Left cardiac atrium (tissue), 4 donors: ENCODE measurements around the gene ACTR3. TPM values are rescaled to one million over a fixed set of nuclear protein-coding genes. Genes with fewer than 3 reads are reported as not detected.

Experiments
- ATAC-seq, 2 donors: fragments of 200-7000 bp; cut with Tn5 transposase; one replicate each; pipeline ENCODE4 v1.9.1; 2020; ENCODE audit warnings: mild to moderate bottlenecking in 2 of 2, moderate library complexity in 2 of 2
- DNase-seq: peaks from one replicate; pipeline ENCODE4 v3.0.0-alpha.2; 2020
- intact Hi-C, 2 donors: fragments of 100-400 bp; cut with DNase I; formaldehyde crosslinking; loops; one replicate each; pipeline versions ENCODE4 v1.14.1 to v1.15.1; 2022 to 2023
- total RNA-seq, 2 donors: library from RNA; stranded (reverse); fragmentation: NEBNext Ultra II Directional; extraction: Animal tissue kit (Norgen Biotek cat#: 25700); gene quantifications; one replicate each; pipeline ENCODE4 v1.2.1, GENCODE V29; 2021
- donor health status: DM: no; HTN: yes; CAD: no.
- donor health status: DM: no; HTN: yes; CAD: no; lungs with severe emphysema.
- donor health status: DM: yes; HTN: yes; CAD: no.
- donor health status: Dilated cardiomyopathy.

Gene ACTR3
- total RNA-seq, 2 donors from 2014 or later, result 132 to 184 TPM

DNA sequence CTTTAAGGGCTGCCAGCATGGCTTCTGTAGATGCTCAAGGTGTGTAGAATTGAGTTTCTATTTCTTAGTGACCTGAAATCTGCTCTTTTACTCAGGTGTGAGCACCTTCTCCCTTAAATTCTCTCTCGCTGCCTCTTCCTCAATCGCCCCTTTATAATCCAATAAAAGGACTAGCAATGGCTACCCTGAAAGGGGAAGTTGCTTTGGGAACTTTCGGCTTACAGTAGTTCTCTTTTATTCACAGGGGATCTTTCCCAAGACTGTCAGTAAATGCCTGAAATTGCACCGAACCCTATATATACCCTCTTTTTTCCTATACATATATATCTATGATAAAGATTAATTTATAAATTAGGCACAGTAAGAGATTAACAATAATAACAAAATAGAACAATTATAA lies 121.8 kb downstream of the ACTR3 start:
- intact Hi-C loops, result no loop called here
- ATAC-seq, result no peak
- no peak for DNase-seq

Other genes starting within 250 kb of the ACTR3 start
- 10 to 100 TPM; 48.5 to 62.2 TPM for gene SLC35F5, start 133.4 kb upstream of the ACTR3 start, total RNA-seq